Measurements from ENCODE around the gene CHD2.

CHD2 gene

GRCh38 chr15:92968926-92969651 is 69.0 kb downstream of the CHD2 start:
- H3K27me3 Mint-ChIP-seq: no peaks in the 10 kb centered on the region
- H3K36me3 Mint-ChIP-seq (ENCODE audit: low read depth): peaks cover 88% of the 10 kb centered on the region
- H3K4me3 Mint-ChIP-seq: no peak overlapping the region
- H3K27ac Mint-ChIP-seq: no peak overlapping the region
- peaks cover 41% of the 10 kb centered on the region for H3K4me1 Mint-ChIP-seq (ENCODE audit: low read depth)
- H3K9me3 Mint-ChIP-seq: no peaks in the 10 kb centered on the region

GRCh38 chr15:92970656-92971055 is 70.5 kb downstream of the CHD2 start:
- no peak overlapping the region for H3K4me3 Mint-ChIP-seq
- H3K27ac Mint-ChIP-seq: peak overlapping the region; percentile 40
- H3K27me3 Mint-ChIP-seq: no peaks in the 10 kb centered on the region
- peaks cover 89% of the 10 kb centered on the region for H3K36me3 Mint-ChIP-seq (ENCODE audit: low read depth)
- H3K9me3 Mint-ChIP-seq: no peaks in the 10 kb centered on the region
- peaks cover 36% of the 10 kb centered on the region for H3K4me1 Mint-ChIP-seq (ENCODE audit: low read depth)

- H3K36me3 Mint-ChIP-seq (ENCODE audit: low read depth): peaks cover 89% of the 10 kb centered on the region
- peaks cover 36% of the 10 kb centered on the region for H3K4me1 Mint-ChIP-seq (ENCODE audit: low read depth)
- no peak overlapping the region for H3K4me3 Mint-ChIP-seq
- H3K27ac Mint-ChIP-seq: peak overlapping the region; percentile 76
- H3K27me3 Mint-ChIP-seq: no peaks in the 10 kb centered on the region
- no peaks in the 10 kb centered on the region for H3K9me3 Mint-ChIP-seq
These were observed 71.0 kb downstream of the CHD2 start for GRCh38 chr15:92971081-92971480.

GRCh38 chr15:92971713-92972112 is 71.6 kb downstream of the CHD2 start:
- peak overlapping the region; percentile 45 for H3K27ac Mint-ChIP-seq
- no peak overlapping the region for H3K4me3 Mint-ChIP-seq
- H3K4me1 Mint-ChIP-seq (ENCODE audit: low read depth): peaks cover 36% of the 10 kb centered on the region

GRCh38 chr15:92974183-92974915 is 74.2 kb downstream of the CHD2 start:
- H3K27ac Mint-ChIP-seq: peak overlapping the region; percentile 31
- no peaks in the 10 kb centered on the region for H3K9me3 Mint-ChIP-seq
- H3K27me3 Mint-ChIP-seq: no peaks in the 10 kb centered on the region
- H3K4me1 Mint-ChIP-seq (ENCODE audit: low read depth): peaks cover 29% of the 10 kb centered on the region
- peaks cover 90% of the 10 kb centered on the region for H3K36me3 Mint-ChIP-seq (ENCODE audit: low read depth)
- H3K4me3 Mint-ChIP-seq: no peak overlapping the region

More at GRCh38 chr15:92971713-92972112, 71.6 kb downstream of the CHD2 start:
- no peaks in the 10 kb centered on the region for H3K27me3 Mint-ChIP-seq
- H3K36me3 Mint-ChIP-seq (ENCODE audit: low read depth): peaks cover 89% of the 10 kb centered on the region
- H3K9me3 Mint-ChIP-seq: no peaks in the 10 kb centered on the region

- Mint-ChIP-seq H3K27ac (peak overlapping the region; percentile 29), H3K36me3 (ENCODE audit: low read depth) (peaks cover 55% of the 10 kb centered on the region), H3K9me3 (no peaks in the 10 kb centered on the region), H3K4me1 (ENCODE audit: low read depth) (peaks cover 7% of the 10 kb centered on the region), H3K4me3 (no peak overlapping the region), H3K27me3 (no peaks in the 10 kb centered on the region)
These were observed 79.0 kb downstream of the CHD2 start for GRCh38 chr15:92979011-92979701.

- Mint-ChIP-seq H3K4me1 (ENCODE audit: low read depth) (peaks cover 7% of the 10 kb centered on the region), H3K36me3 (ENCODE audit: low read depth) (peaks cover 49% of the 10 kb centered on the region), H3K27me3 (no peaks in the 10 kb centered on the region), H3K4me3 (no peak overlapping the region), H3K9me3 (no peaks in the 10 kb centered on the region), H3K27ac (no peak overlapping the region)
These were observed 81.2 kb downstream of the CHD2 start for GRCh38 chr15:92981333-92981732.

GRCh38 chr15:92984161-92984560 is 84.0 kb downstream of the CHD2 start:
- Mint-ChIP-seq H3K27ac (no peak overlapping the region), H3K9me3 (no peaks in the 10 kb centered on the region), H3K4me3 (no peak overlapping the region), H3K4me1 (ENCODE audit: low read depth) (peaks cover 4% of the 10 kb centered on the region), H3K27me3 (no peaks in the 10 kb centered on the region), H3K36me3 (ENCODE audit: low read depth) (peaks cover 38% of the 10 kb centered on the region)

GRCh38 chr15:92989470-92989869 is 89.3 kb downstream of the CHD2 start:
- Mint-ChIP-seq H3K9me3 (no peaks in the 10 kb centered on the region), H3K4me3 (no peak overlapping the region), H3K27me3 (no peaks in the 10 kb centered on the region), H3K27ac (peak overlapping the region; percentile 62), H3K36me3 (ENCODE audit: low read depth) (peaks cover 71% of the 10 kb centered on the region), H3K4me1 (ENCODE audit: low read depth) (peaks cover 8% of the 10 kb centered on the region)

- Mint-ChIP-seq H3K36me3 (ENCODE audit: low read depth) (peaks cover 75% of the 10 kb centered on the region), H3K4me3 (no peak overlapping the region), H3K9me3 (no peaks in the 10 kb centered on the region), H3K4me1 (ENCODE audit: low read depth) (peaks cover 8% of the 10 kb centered on the region), H3K27ac (no peak overlapping the region), H3K27me3 (no peaks in the 10 kb centered on the region)
These were observed 89.9 kb downstream of the CHD2 start for GRCh38 chr15:92990031-92990430.

GRCh38 chr15:92992720-92993119 is 92.6 kb downstream of the CHD2 start:
- no peak overlapping the region for H3K4me3 Mint-ChIP-seq
- H3K9me3 Mint-ChIP-seq: no peaks in the 10 kb centered on the region
- H3K4me1 Mint-ChIP-seq (ENCODE audit: low read depth): peaks cover 8% of the 10 kb centered on the region
- H3K27me3 Mint-ChIP-seq: no peaks in the 10 kb centered on the region
- peaks cover 85% of the 10 kb centered on the region for H3K36me3 Mint-ChIP-seq (ENCODE audit: low read depth)
- peak overlapping the region; percentile 66 for H3K27ac Mint-ChIP-seq

GRCh38 chr15:92997821-92998220 is 97.7 kb downstream of the CHD2 start:
- Mint-ChIP-seq H3K9me3 (no peaks in the 10 kb centered on the region), H3K27ac (no peak overlapping the region), H3K36me3 (ENCODE audit: low read depth) (peaks cover 80% of the 10 kb centered on the region)

GRCh38 chr15:93001156-93001555 is 101.0 kb downstream of the CHD2 start:
- Mint-ChIP-seq H3K27ac (no peak overlapping the region), H3K36me3 (ENCODE audit: low read depth) (peaks cover 86% of the 10 kb centered on the region), H3K4me1 (ENCODE audit: low read depth) (no peaks in the 10 kb centered on the region), H3K4me3 (no peak overlapping the region), H3K27me3 (no peaks in the 10 kb centered on the region), H3K9me3 (no peaks in the 10 kb centered on the region)

More at GRCh38 chr15:92997821-92998220, 97.7 kb downstream of the CHD2 start:
- Mint-ChIP-seq H3K4me1 (ENCODE audit: low read depth) (no peaks in the 10 kb centered on the region), H3K4me3 (no peak overlapping the region), H3K27me3 (no peaks in the 10 kb centered on the region)

- Mint-ChIP-seq H3K4me3 (no peak overlapping the region), H3K9me3 (no peaks in the 10 kb centered on the region), H3K36me3 (ENCODE audit: low read depth) (peaks cover 86% of the 10 kb centered on the region), H3K27ac (no peak overlapping the region), H3K27me3 (no peaks in the 10 kb centered on the region), H3K4me1 (ENCODE audit: low read depth) (no peaks in the 10 kb centered on the region)
These were observed 101.8 kb downstream of the CHD2 start for GRCh38 chr15:93001881-93002280.

- no peaks in the 10 kb centered on the region for H3K4me1 Mint-ChIP-seq (ENCODE audit: low read depth)
These were observed 105.0 kb downstream of the CHD2 start for GRCh38 chr15:93005133-93005532.

More at GRCh38 chr15:93005133-93005532, 105.0 kb downstream of the CHD2 start:
- Mint-ChIP-seq H3K27ac (peak overlapping the region; percentile 17), H3K9me3 (no peaks in the 10 kb centered on the region), H3K36me3 (ENCODE audit: low read depth) (peaks cover 87% of the 10 kb centered on the region), H3K27me3 (no peaks in the 10 kb centered on the region), H3K4me3 (no peak overlapping the region)

Measured in stimulated activated naive CD8-positive, alpha-beta T cell treated with anti-CD3 and anti-CD28 coated beads, Interleukin-15, Interleukin-2, amounts not matched to agents 100 ng/mL and 50 ng/mL, for 24 hours (primary cell).